HG03520 (cell line): ENCODE data around the gene CCDC30.

Experiments
- ATAC-seq: cut with Tn5 transposase; IDR thresholded peaks from one replicate; pipeline ENCODE4 v1.9.1; 2021; ENCODE audit warnings: mild to moderate bottlenecking, moderate library complexity; ENCODE audit not compliant: unreplicated experiment

The CCDC30 gene

DNA sequence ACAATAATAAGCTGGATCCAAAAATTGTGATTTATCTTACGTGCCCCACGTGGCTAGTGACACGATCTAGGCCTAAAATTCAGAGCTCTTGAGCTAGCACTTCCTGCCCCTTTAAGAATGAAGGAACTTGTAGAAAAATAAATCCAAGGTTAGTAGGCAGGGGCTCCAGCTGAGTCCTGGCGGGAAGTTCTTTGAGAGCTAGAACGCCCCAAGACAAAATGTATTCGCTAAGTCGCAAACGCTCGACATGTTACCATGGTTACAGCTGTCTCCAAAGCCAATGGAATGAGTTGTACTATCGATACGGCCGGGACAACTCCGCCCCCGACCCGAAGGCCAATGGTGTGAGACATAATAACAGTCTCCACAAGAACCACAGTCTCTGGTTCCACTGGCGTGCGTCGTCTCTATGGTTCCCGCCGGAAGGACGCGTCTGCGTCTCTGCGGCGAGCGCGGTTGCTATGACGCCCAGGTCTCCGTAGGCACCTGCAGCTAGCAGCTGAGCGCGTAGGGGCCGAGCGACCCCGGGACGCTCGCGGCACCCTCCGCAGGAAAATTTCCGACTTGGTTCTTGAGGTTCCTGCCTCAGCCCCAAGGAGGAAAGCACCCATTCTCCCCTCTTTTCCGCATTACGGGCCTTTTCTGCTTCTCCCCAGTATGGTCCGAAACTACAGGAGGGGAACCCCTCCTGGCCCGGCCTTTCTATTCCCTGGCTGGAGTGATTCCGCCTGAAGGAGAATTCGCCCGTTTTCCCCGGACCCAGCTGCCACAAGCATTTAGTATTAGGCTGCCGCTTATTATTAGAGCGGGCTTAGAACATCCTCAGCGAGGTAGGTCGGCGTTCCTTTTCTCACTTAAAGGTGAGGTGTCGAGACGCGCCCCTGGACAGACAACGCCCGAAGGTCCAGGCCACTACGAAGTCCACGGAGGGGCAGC, at the start of gene CCDC30:
TSS of gene CCDC30 (plus strand) at position 459 of the 936 bp plus-strand sequence. CDS start 17,266 bp downstream, outside the sequence.
- peak; percentile 99 for ATAC-seq

GRCh38 chr1:42414551-42415496, 48.3 kb upstream of the CCDC30 start:
- no peak for ATAC-seq

DNA sequence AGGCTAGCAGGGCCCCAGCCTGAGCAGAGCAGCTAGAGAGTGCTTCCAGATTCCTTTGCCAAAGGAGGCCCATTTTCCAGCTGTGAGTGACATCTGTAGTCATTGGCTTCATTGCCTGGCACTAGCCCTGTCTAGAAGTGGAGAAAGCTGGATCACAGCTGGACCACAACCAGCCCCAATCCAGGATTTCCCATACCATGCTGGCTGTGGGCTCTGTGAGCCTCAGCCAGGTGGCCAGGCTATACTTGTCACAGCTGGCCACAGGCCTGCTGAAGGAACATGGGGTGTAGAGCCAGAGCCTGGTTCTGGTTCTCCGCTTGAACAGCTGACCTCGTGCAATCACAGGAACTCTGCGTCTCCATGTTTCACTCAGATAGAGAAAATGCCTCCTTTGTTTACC, 45.9 kb upstream of the CCDC30 start:
- no peak for ATAC-seq

DNA sequence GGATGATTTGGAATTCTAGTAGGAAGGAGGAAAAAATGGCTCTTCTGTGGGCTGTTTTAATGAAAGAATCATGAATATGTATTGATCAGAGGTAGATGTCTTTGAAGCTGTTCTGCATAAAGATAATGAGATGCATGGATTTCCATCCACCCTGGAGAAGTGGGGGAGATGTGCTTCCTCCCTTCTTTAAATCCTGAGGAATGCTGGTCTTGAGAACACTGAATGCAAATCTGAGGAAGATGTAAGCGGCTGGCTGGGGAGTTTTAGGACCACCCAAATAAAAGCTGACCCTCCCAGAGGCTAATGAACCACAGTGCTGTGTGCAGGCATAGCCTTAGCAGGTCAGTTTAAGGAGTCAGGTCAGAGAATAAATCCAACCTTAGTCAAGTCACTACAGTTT, 44.6 kb upstream of the CCDC30 start:
- no peak for ATAC-seq

GRCh38 chr1:42419126-42419821, 43.8 kb upstream of the CCDC30 start:
- ATAC-seq: no peak

- no peak for ATAC-seq
Measured at GRCh38 chr1:42420121-42420520, 43.0 kb upstream of the CCDC30 start.

- no peak for ATAC-seq
Measured at GRCh38 chr1:42420911-42421585, 42.0 kb upstream of the CCDC30 start.

DNA sequence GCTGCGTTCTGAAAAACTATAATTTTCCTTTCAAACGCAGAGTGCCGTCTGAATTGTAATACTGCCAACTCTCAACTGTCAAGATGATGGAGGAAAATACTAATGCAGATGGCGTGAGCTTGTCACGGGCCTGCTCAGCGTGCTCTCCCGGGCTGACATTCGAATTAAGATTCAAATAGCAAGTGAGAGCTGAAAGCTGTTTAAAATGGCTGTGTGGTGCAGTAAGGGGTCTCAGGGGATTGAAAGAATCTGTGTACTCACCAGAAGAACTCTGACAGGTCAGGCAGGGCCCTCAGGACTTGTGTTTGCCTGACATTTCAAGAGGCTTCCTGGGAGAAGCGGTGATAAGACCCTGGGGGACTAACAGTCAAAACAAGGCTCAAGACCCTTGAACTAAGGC, 40.3 kb upstream of the CCDC30 start:
- no peak for ATAC-seq

DNA sequence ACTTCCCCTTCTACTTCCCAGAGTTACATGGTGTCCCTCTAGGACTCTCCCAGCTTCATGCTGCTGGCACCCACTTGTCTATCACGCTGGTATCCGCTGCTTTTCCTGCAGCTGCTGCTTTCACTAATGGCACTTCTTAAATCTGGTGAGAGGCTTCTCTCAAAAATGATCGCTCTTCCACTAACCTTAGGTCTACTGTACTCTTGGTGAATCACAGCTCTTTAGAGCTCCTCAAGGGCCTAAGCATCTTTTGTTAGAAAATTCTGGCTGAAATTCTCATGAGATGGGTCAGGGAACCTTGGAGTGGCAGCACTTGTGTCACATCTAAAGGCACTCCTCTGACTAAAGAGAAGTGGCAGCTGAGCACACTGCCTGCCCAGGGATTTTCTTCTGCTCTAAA, 39.4 kb upstream of the CCDC30 start:
- ATAC-seq: no peak

GRCh38 chr1:42424201-42424600, 38.9 kb upstream of the CCDC30 start:
- ATAC-seq: no peak

DNA sequence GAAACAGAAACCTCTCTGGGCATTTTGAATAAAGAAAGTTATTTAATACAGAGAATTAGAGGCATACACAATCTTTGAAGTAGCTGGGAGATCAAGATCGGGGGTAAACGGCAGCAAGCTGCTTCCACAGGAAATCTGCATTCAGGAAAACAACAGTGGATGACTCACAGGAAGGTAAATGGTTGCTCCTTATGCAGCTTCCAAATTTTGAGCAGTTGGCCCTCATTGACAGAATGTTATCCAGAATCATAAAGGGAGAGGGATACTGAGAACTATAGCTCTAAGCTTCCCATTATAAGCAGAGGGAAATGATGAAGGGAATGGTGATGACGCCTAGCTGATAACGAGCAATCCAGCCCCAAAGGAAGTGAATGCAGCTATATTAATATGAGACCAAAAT, 35.8 kb upstream of the CCDC30 start:
- ATAC-seq: no peak

DNA sequence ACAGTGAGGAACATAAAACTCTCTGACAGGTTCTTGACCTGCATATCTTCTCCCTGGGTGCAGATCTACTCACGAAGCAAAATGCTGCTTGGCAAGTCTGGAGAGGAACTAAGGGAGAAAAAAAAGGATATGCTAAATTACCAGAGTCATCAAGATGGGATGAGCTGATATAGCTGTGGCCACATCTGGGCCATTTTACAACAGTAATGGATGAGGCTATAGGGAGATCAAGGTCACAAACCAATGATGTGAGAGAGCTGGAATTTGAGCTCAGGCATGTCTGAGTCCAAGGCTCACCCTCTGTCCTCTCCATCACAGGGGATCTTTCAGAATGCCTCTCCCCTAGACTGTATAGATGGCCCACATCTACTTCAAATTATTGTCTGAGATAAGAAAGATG, 33.5 kb upstream of the CCDC30 start:
- no peak for ATAC-seq

GRCh38 chr1:42430286-42431135, 32.6 kb upstream of the CCDC30 start:
- ATAC-seq: no peak

- ATAC-seq: no peak
Measured at GRCh38 chr1:42431514-42431913, 31.6 kb upstream of the CCDC30 start.

- no peak for ATAC-seq
Measured at GRCh38 chr1:42432714-42433113, 30.4 kb upstream of the CCDC30 start.

- ATAC-seq: no peak
Measured at GRCh38 chr1:42433369-42433768, 29.7 kb upstream of the CCDC30 start.

- no peak for ATAC-seq
Measured at GRCh38 chr1:42434340-42434739, 28.7 kb upstream of the CCDC30 start.

GRCh38 chr1:42439940-42440339, 23.1 kb upstream of the CCDC30 start:
- no peak for ATAC-seq

GRCh38 chr1:42442662-42443061, 20.4 kb upstream of the CCDC30 start:
- no peak for ATAC-seq

DNA sequence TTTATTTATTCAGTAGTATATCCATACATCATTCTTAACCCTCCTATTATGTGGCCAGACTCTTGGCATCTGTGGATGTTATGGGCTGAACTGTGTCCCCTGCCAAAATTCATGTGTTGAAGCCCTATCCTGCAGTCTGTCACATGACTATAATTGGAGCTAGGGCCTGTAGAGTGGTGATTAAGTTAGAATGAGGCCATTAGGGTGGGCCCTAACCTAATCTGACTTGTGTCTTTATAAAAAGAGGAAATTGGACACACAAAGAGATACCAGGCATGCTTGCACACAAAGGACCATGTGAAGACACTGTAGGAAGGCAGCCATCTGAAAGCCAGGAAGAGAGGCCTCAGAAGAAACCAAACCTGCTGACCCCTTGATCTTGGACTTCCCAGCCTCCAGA, 13.8 kb upstream of the CCDC30 start:
- no peak for ATAC-seq
